Activated naive CD4-positive, alpha-beta T cell treated with anti-CD3 and anti-CD28 coated beads, Interleukin-2, amount 10 ng/mL, durations not matched to agents 7 days and 5 days (primary cell): ENCODE measurements around the gene AURKAIP1.
"Not testable (repeated sequence)": the region's sequence is repeated elsewhere in the genome, so short reads cannot be mapped to it uniquely, and the experiment has no call there.

ENCODE experiments used
- CTCF ChIA-PET: fragments of 350-600 bp; sonication (Branson Sonifier 250); formaldehyde crosslinking; loops from one replicate; lab custom pipeline; 2021; ENCODE audit warnings: antibody characterized with exemption; lab: Charles Lee
- DNase-seq: peaks from one replicate; pipeline ENCODE4 v3.0.0-alpha.2; 2020
- H3K27ac Mint-ChIP-seq: one replicate; pipeline ENCODE4 v1.8.0; 2021; ENCODE audit warnings: mild to moderate bottlenecking, moderate library complexity, mixed read lengths
- H3K27me3 Mint-ChIP-seq: one replicate; pipeline ENCODE4 v1.8.0; 2021; ENCODE audit warnings: mild to moderate bottlenecking, mixed read lengths
- H3K36me3 Mint-ChIP-seq: one replicate; pipeline ENCODE4 v1.8.0; 2021; ENCODE audit warnings: mixed read lengths
- H3K4me1 Mint-ChIP-seq: one replicate; pipeline ENCODE4 v1.8.0; 2021; ENCODE audit warnings: mixed read lengths
- H3K4me3 Mint-ChIP-seq: one replicate; pipeline ENCODE4 v1.8.0; 2021; ENCODE audit warnings: mild to moderate bottlenecking, moderate library complexity, mixed read lengths
- H3K9me3 Mint-ChIP-seq: one replicate; pipeline ENCODE4 v1.8.0; 2021; ENCODE audit warnings: mixed read lengths

Gene AURKAIP1

GRCh38 chr1:1417396-1417795, 42.4 kb upstream of the AURKAIP1 start:
- H3K36me3 Mint-ChIP-seq, DNase-seq, H3K9me3 Mint-ChIP-seq, H3K27ac Mint-ChIP-seq, CTCF ChIA-PET, H3K4me3 Mint-ChIP-seq, H3K4me1 Mint-ChIP-seq: not testable (repeated sequence)
- H3K27me3 Mint-ChIP-seq = peaks cover 39% of the 10 kb centered on the region

- H3K27me3 Mint-ChIP-seq = peaks cover 22% of the 10 kb centered on the region
- no peak for DNase-seq
- no peaks in the 10 kb centered on the region for H3K36me3 Mint-ChIP-seq
- H3K9me3 Mint-ChIP-seq = no peaks in the 10 kb centered on the region
- CTCF ChIA-PET = interaction anchor here (1.2 to 1.3 kb wide), 2 partner anchors 8 to 23 kb away, joined by 3 to 4 read pairs; partner anchors contain the start of gene MRPL20
- peaks cover 10% of the 10 kb centered on the region for H3K4me1 Mint-ChIP-seq
- H3K4me3 Mint-ChIP-seq = no peak overlapping the region
- H3K27ac Mint-ChIP-seq = no peak overlapping the region
Measured at GRCh38 chr1:1415751-1416150, 40.7 kb upstream of the AURKAIP1 start.

- peaks cover 16% of the 10 kb centered on the region for H3K4me1 Mint-ChIP-seq
- H3K27me3 Mint-ChIP-seq, H3K36me3 Mint-ChIP-seq, H3K4me3 Mint-ChIP-seq, DNase-seq, H3K9me3 Mint-ChIP-seq, H3K27ac Mint-ChIP-seq: not testable (repeated sequence)
- CTCF ChIA-PET = interaction anchor here (1.3 kb wide), 1 partner anchor 29 kb away, joined by 4 read pairs; no protein-coding TSS in a partner anchor
Measured at GRCh38 chr1:1412311-1412902, 37.4 kb upstream of the AURKAIP1 start.

GRCh38 chr1:1411626-1412025, 36.6 kb upstream of the AURKAIP1 start:
- peaks cover 19% of the 10 kb centered on the region for H3K4me1 Mint-ChIP-seq
- no peaks in the 10 kb centered on the region for H3K9me3 Mint-ChIP-seq
- no peak overlapping the region for H3K27ac Mint-ChIP-seq
- peaks cover 8% of the 10 kb centered on the region for H3K36me3 Mint-ChIP-seq
- DNase-seq = no peak
- H3K4me3 Mint-ChIP-seq = no peak overlapping the region
- CTCF ChIA-PET = no interaction called here
- H3K27me3 Mint-ChIP-seq = peaks cover 5% of the 10 kb centered on the region

GRCh38 chr1:1410238-1410637, 35.2 kb upstream of the AURKAIP1 start:
- H3K9me3 Mint-ChIP-seq, H3K27me3 Mint-ChIP-seq, DNase-seq, H3K27ac Mint-ChIP-seq, CTCF ChIA-PET: not testable (repeated sequence)
- peaks cover 33% of the 10 kb centered on the region for H3K4me1 Mint-ChIP-seq
- peak overlapping the region; percentile 12 for H3K4me3 Mint-ChIP-seq
- peaks cover 18% of the 10 kb centered on the region for H3K36me3 Mint-ChIP-seq

GRCh38 chr1:1407636-1408318, 32.8 kb upstream of the AURKAIP1 start:
- Mint-ChIP-seq H3K4me1 (peaks cover 40% of the 10 kb centered on the region), H3K36me3 (peaks cover 29% of the 10 kb centered on the region), H3K9me3 (no peaks in the 10 kb centered on the region), H3K4me3 (peak overlapping the region; percentile 85), H3K27me3 (no peaks in the 10 kb centered on the region), H3K27ac (peak overlapping the region; percentile 90)
- DNase-seq = peak; percentile 51
- CTCF ChIA-PET = interaction anchor here (0.8 to 1.0 kb wide), 2 partner anchors 8 to 26 kb away, joined by 3 to 4 read pairs; no protein-coding TSS in a partner anchor

- Mint-ChIP-seq H3K4me3 (peak within 1 kb of the TSS; percentile 85), H3K27ac (peak within 1 kb of the TSS; percentile 94), H3K36me3 (peaks cover 34% of the 10 kb centered on the region), H3K9me3 (no peaks in the 10 kb centered on the region), H3K4me1 (peaks cover 45% of the 10 kb centered on the region), H3K27me3 (no peaks in the 10 kb centered on the region)
- peak; percentile 98 for DNase-seq
- CTCF ChIA-PET = interaction anchor here (1.0 kb wide), 1 partner anchor 9 kb away, joined by 3 read pairs; no protein-coding TSS in a partner anchor
Measured at GRCh38 chr1:1406821-1407635, 32.0 kb upstream of the AURKAIP1 start, which contains the start of gene MRPL20. TSS of gene MRPL20 (minus strand) at chr1:1407293. CDS start at chr1:1407217, 76 bp downstream.

- H3K4me1 Mint-ChIP-seq = peaks cover 52% of the 10 kb centered on the region
- peak overlapping the region; percentile 85 for H3K4me3 Mint-ChIP-seq
- no peaks in the 10 kb centered on the region for H3K27me3 Mint-ChIP-seq
- H3K27ac Mint-ChIP-seq = peak overlapping the region; percentile 94
- H3K9me3 Mint-ChIP-seq = no peaks in the 10 kb centered on the region
- CTCF ChIA-PET = no interaction called here
- DNase-seq = peak; percentile 36
- peaks cover 41% of the 10 kb centered on the region for H3K36me3 Mint-ChIP-seq
Measured at GRCh38 chr1:1406101-1406820, 31.3 kb upstream of the AURKAIP1 start.

- Mint-ChIP-seq H3K9me3 (no peaks in the 10 kb centered on the region), H3K4me3 (peak overlapping the region; percentile 4), H3K36me3 (peaks cover 44% of the 10 kb centered on the region), H3K27ac (peak overlapping the region; percentile 55), H3K4me1 (peaks cover 61% of the 10 kb centered on the region), H3K27me3 (no peaks in the 10 kb centered on the region)
- no peak for DNase-seq
- CTCF ChIA-PET = no interaction called here
Measured at GRCh38 chr1:1403653-1404052, 28.6 kb upstream of the AURKAIP1 start.

- H3K4me3 Mint-ChIP-seq, H3K27me3 Mint-ChIP-seq, H3K9me3 Mint-ChIP-seq, DNase-seq: not testable (repeated sequence)
- Mint-ChIP-seq H3K36me3 (peaks cover 48% of the 10 kb centered on the region), H3K27ac (peak overlapping the region; percentile 55), H3K4me1 (peaks cover 61% of the 10 kb centered on the region)
- CTCF ChIA-PET = interaction anchor here (1.0 to 1.2 kb wide), 3 partner anchors 11 to 31 kb away, joined by 3 to 4 read pairs (median 3); no protein-coding TSS in a partner anchor
Measured at GRCh38 chr1:1402901-1403392, 27.9 kb upstream of the AURKAIP1 start.

- Mint-ChIP-seq H3K9me3 (no peaks in the 10 kb centered on the region), H3K4me3 (peak overlapping the region; percentile 57), H3K27me3 (no peaks in the 10 kb centered on the region), H3K4me1 (peaks cover 65% of the 10 kb centered on the region), H3K27ac (peak overlapping the region; percentile 75), H3K36me3 (peaks cover 53% of the 10 kb centered on the region)
- CTCF ChIA-PET = interaction anchor here (1.0 to 1.2 kb wide), 4 partner anchors 11 to 32 kb away, joined by 3 to 5 read pairs (median 4); no protein-coding TSS in a partner anchor
- DNase-seq = peak; percentile 58
Measured at GRCh38 chr1:1402072-1402900, 27.3 kb upstream of the AURKAIP1 start.

GRCh38 chr1:1401457-1402010, 26.5 kb upstream of the AURKAIP1 start:
- Mint-ChIP-seq H3K4me3 (peak overlapping the region; percentile 57), H3K27ac (peak overlapping the region; percentile 75), H3K4me1 (peaks cover 62% of the 10 kb centered on the region), H3K27me3 (no peaks in the 10 kb centered on the region), H3K9me3 (no peaks in the 10 kb centered on the region), H3K36me3 (peaks cover 50% of the 10 kb centered on the region)
- DNase-seq = no peak
- CTCF ChIA-PET = interaction anchor here (1.0 to 3.8 kb wide), 2 partner anchors 12 to 13 kb away, joined by 5 to 14 read pairs; no protein-coding TSS in a partner anchor
